Endothelial cell of umbilical vein (primary cell): ENCODE results near the gene MMADHC. TPM values are rescaled to one million over a fixed set of nuclear protein-coding genes. Genes with fewer than 3 reads are reported as not detected.

Experiments used
- BruUV-seq: library from RNA; stranded (reverse); fragments of 400-500 nt; replicated peaks from 2 replicates; lab custom pipeline; 2021; lab: Mats Ljungman, UMichigan
- CTCF ChIA-PET: fragments of 300-600, 350-600 bp; sonication (Branson Sonifier 250); formaldehyde crosslinking; loops from one replicate; lab custom pipeline; 2021; ENCODE audit warnings: antibody characterized with exemption, inconsistent platforms; lab: Charles Lee
- POLR2A ChIA-PET: fragments of 300-600, 350-600 bp; sonication (Branson Sonifier 250); formaldehyde crosslinking; loops from one replicate; lab custom pipeline; 2021; ENCODE audit warnings: antibody characterized with exemption, inconsistent platforms; lab: Charles Lee
- DNase-seq: peaks from one replicate; pipeline ENCODE4 v3.0.0-alpha.2; 2011; ENCODE audit warnings: low read depth, low spot score
- FAIRE-seq: peaks from 2 replicates; lab custom pipeline; 2011; peaks lifted over from hg19 to GRCh38; lab: Jason Lieb, UNC
- H2AFZ ChIP-seq: 2 replicates; pipeline ENCODE4 v1.6.0; 2012; ENCODE audit warnings: low read depth, low read length, control low read depth, inconsistent platforms
- H3K27ac ChIP-seq: 2 replicates; pipeline ENCODE4 v1.5.1; 2011; ENCODE audit warnings: low read depth, mild to moderate bottlenecking, control low read depth, low read length, moderate library complexity; ENCODE audit not compliant: insufficient read depth
- H3K27me3 ChIP-seq, 2 experiments: 2 replicates each; pipeline versions ENCODE4 v1.6.0 to v1.6.1; 2011; ENCODE audit warnings: low read length in 2 of 2, mixed read lengths in 1 of 2; ENCODE audit not compliant: control insufficient read depth in 2 of 2, insufficient read depth in 2 of 2
- H3K36me3 ChIP-seq, 2 experiments: 2 replicates in 1 of 2; 3 replicates in 1 of 2; pipeline ENCODE4 v1.5.1; 2011; ENCODE audit warnings: low read length in 2 of 2, mild to moderate bottlenecking in 1 of 2, moderate library complexity in 1 of 2; ENCODE audit not compliant: control insufficient read depth in 2 of 2, insufficient read depth in 2 of 2; ENCODE audit errors: extremely low read depth in 1 of 2
- H3K4me1 ChIP-seq: 3 replicates; pipeline ENCODE4 v1.5.1; 2011; ENCODE audit warnings: mild to moderate bottlenecking, low read length; ENCODE audit not compliant: control insufficient read depth, insufficient read depth; ENCODE audit errors: extremely low read depth
- H3K4me2 ChIP-seq: 2 replicates; pipeline ENCODE4 v1.6.1; 2011; ENCODE audit warnings: low read length, control low read depth, mixed read lengths; ENCODE audit not compliant: insufficient read depth
- H3K4me3 ChIP-seq, 3 experiments: fragments of 200-600 bp in 1 of 3; sonication (generic), shearing (Covaris generic) in 1 of 3; replicated peaks in 1 of 3; 2 replicates each; pipeline ENCODE4 v1.5.1; 2011 to 2016; ENCODE audit warnings: control low read depth in 3 of 3, low read length in 3 of 3, mild to moderate bottlenecking in 2 of 3, inconsistent platforms in 1 of 3, low read depth in 1 of 3, moderate library complexity in 1 of 3; ENCODE audit not compliant: insufficient read depth in 1 of 3
- H3K79me2 ChIP-seq: 2 replicates; pipeline ENCODE4 v1.6.0; 2012; ENCODE audit warnings: low read length, inconsistent platforms; ENCODE audit not compliant: control insufficient read depth, insufficient read depth
- H3K9ac ChIP-seq: replicated peaks from 2 replicates; pipeline ENCODE3; 2011; ENCODE audit warnings: low read length, control low read depth; ENCODE audit not compliant: insufficient read depth; ENCODE audit errors: extremely low read depth
- H3K9me1 ChIP-seq: replicated peaks from 3 replicates; pipeline ENCODE4 v1.6.0; 2011; ENCODE audit warnings: mild to moderate bottlenecking, low read length; ENCODE audit not compliant: control insufficient read depth, insufficient read depth; ENCODE audit errors: extremely low read depth
- H3K9me3 ChIP-seq: replicated peaks from 2 replicates; pipeline ENCODE4 v1.5.1; 2012; ENCODE audit warnings: low read length, inconsistent platforms; ENCODE audit not compliant: control insufficient read depth, insufficient read depth
- H4K20me1 ChIP-seq: replicated peaks from 2 replicates; pipeline ENCODE3; 2011; ENCODE audit warnings: mild to moderate bottlenecking, low read length; ENCODE audit not compliant: control insufficient read depth, insufficient read depth; ENCODE audit errors: extremely low read depth
- CTCF ChIP-seq, 2 donors: IDR thresholded peaks; 1 replicate in 1 of 2; 2 replicates in 1 of 2; pipeline ENCODE4 v1.5.1; 2011; ENCODE audit warnings: low read length in 2 of 2, mild to moderate bottlenecking in 2 of 2, moderate library complexity in 2 of 2, control low read depth in 1 of 2, inconsistent platforms in 1 of 2, low read depth in 1 of 2; ENCODE audit not compliant: insufficient read depth in 1 of 2; ENCODE audit errors: extremely low read depth in 1 of 2
- FOS ChIP-seq: IDR thresholded peaks from 2 replicates; pipeline ENCODE4 v1.6.1; 2011; ENCODE audit warnings: mild to moderate bottlenecking, low read length, moderate library complexity, borderline replicate concordance; ENCODE audit not compliant: insufficient read depth
- GATA2 ChIP-seq: IDR thresholded peaks from 2 replicates; pipeline ENCODE4 v1.7.0; 2011; ENCODE audit warnings: low read depth, mild to moderate bottlenecking, moderate library complexity, mixed read lengths, low read length; ENCODE audit not compliant: insufficient read length, insufficient read depth
- JUN ChIP-seq: IDR thresholded peaks from 2 replicates; pipeline ENCODE4 v1.6.1; 2011; ENCODE audit warnings: borderline replicate concordance, low read depth; ENCODE audit not compliant: insufficient read length, insufficient read depth
- MAX ChIP-seq: IDR thresholded peaks from 2 replicates; pipeline ENCODE4 v1.6.1; 2011; ENCODE audit not compliant: insufficient read depth, insufficient read length
- MYC ChIP-seq: IDR thresholded peaks from one replicate; pipeline ENCODE4 v1.6.1; 2011; ENCODE audit warnings: mild to moderate bottlenecking, low read depth, low read length
- POLR2AphosphoS5 ChIP-seq: IDR thresholded peaks from 2 replicates; pipeline ENCODE4 v1.6.1; 2012; ENCODE audit warnings: low read depth, mild to moderate bottlenecking, control low read depth, low read length, moderate library complexity; ENCODE audit not compliant: insufficient read depth
- dilution Hi-C: fragments of 300-500 bp; cut with MboI; formaldehyde crosslinking; loops from one replicate; pipeline ENCODE4 v1.15.0; 2019; ENCODE audit warnings: low sequenced_read_pairs; ENCODE audit not compliant: extremely low pct_ligation_motif_present
- intact Hi-C: fragments of 100-400 bp; cut with micrococcal nuclease; formaldehyde crosslinking; loops from one replicate; pipeline ENCODE4 v1.10.0; 2022
- polyA plus RNA-seq, 4 experiments: library from polyadenylated mRNA; depleted of rRNA in 3 of 4; stranded (reverse) in 3 of 4; unstranded in 1 of 4; fragments of >200 nt; gene quantifications; 2 replicates each; pipeline versions ENCODE4 v1.2.1 to v1.2.3, GENCODE V29; 2011 to 2012; ENCODE audit warnings: missing spikeins in 1 of 4
- total RNA-seq: library from RNA; stranded (reverse); gene quantifications from 2 replicates; pipeline ENCODE4 v1.2.3, GENCODE V29; 2021

The MMADHC gene
- total and polyA plus RNA-seq, 2 donors (not counting 3 experiments of a cell fraction or from before 2014, with no cell fraction given): 53.4 to 115 TPM

GRCh38 chr2:149594411-149594810 is 6.8 kb upstream of the MMADHC start:
- Histone ChIP-seq H2AFZ (no peak overlapping the region), H3K4me2 (no peak overlapping the region), H3K4me1 (peaks cover 7% of the 10 kb centered on the region), H3K36me3 (no peaks in the 10 kb centered on the region), H3K4me3 (no peak overlapping the region), H3K9me1 (no peaks in the 10 kb centered on the region), H4K20me1 (no peaks in the 10 kb centered on the region), H3K79me2 (no peaks in the 10 kb centered on the region), H3K9ac (no peak overlapping the region), H3K9me3 (no peaks in the 10 kb centered on the region), H3K27ac (no peak overlapping the region), H3K27me3 (no peaks in the 10 kb centered on the region)
- intact Hi-C loops: loop anchor here (10.0 kb wide), 2 partner anchors 390 to 1180 kb away; no protein-coding TSS in a partner anchor
- FAIRE-seq: no peak
- no TSS peak for BruUV-seq
- DNase-seq: no peak
- ChIA-PET CTCF (interaction anchor here (1.1 to 8.5 kb wide), 8 partner anchors 10 to 1842 kb away, joined by 3 to 120 read pairs (median 5); no protein-coding TSS in a partner anchor), POLR2A (interaction anchor here (0.6 kb wide), 1 partner anchor 176 kb away, joined by 3 read pairs; no protein-coding TSS in a partner anchor)
- dilution Hi-C loops: no loop called here
- TF ChIP-seq FOS (no peak), JUN (no peak), MAX (no peak), MYC (no peak), GATA2 (no peak)

GRCh38 chr2:149587950-149588487 is 444 bp upstream of the MMADHC start:
- no peak for DNase-seq
- peak overlapping the region; percentile 83 for H2AFZ ChIP-seq
- H3K4me2 ChIP-seq: peak overlapping the region; percentile 96
- H3K9ac ChIP-seq: peak overlapping the region; percentile 96
- peaks cover 44% of the 10 kb centered on the region for H3K79me2 ChIP-seq
- dilution Hi-C loops (no loop called here), intact Hi-C loops (loop anchor here (1.0 kb wide), 1 partner anchor 899 kb away; the partner anchor contains the start of gene RND3)
- TF ChIP-seq JUN (no peak), CTCF (IDR thresholded peaks at IDR 0.05; ENCODE audit: extremely low read depth in 1 of 2, insufficient read depth in 1 of 2, low read depth in 1 of 2, low read length in 2 of 2) (no peak), POLR2AphosphoS5 (no peak)
- FAIRE-seq: no peak
- peak overlapping the region; percentile 35 to 92 (median 66) for H3K4me3 ChIP-seq
- H3K9me3 ChIP-seq: no peaks in the 10 kb centered on the region
- H4K20me1 ChIP-seq: no peaks in the 10 kb centered on the region
- H3K4me1 ChIP-seq: peaks cover 24% of the 10 kb centered on the region
- TSS peak; percentile 58 for BruUV-seq
- no peaks in the 10 kb centered on the region for H3K9me1 ChIP-seq
- ChIA-PET POLR2A (interaction anchor here (0.6 to 1.1 kb wide), 2 partner anchors 574 to 899 kb away, joined by 3 read pairs; no protein-coding TSS in a partner anchor), CTCF (interaction anchor here (1.9 kb wide), 1 partner anchor 14 kb away, joined by 6 read pairs; no protein-coding TSS in a partner anchor)
- H3K27ac ChIP-seq: peak overlapping the region; percentile 89
- no peaks in the 10 kb centered on the region for H3K27me3 ChIP-seq
- H3K36me3 ChIP-seq: peaks cover 0 to 7% of the 10 kb centered on the region in 2 experiments
